Uterus (tissue), 2 donors: ENCODE measurements around the gene IL10RA.
"Not testable (repeated sequence)": the region's sequence is repeated elsewhere in the genome, so short reads cannot be mapped to it uniquely, and the experiment has no call there.

Experiments
- POLR2A ChIP-seq, 2 donors: fragments of 450-650 bp; IDR thresholded peaks; one replicate each; pipeline ENCODE4 v1.6.1; 2016; ENCODE audit warnings: antibody characterized with exemption in 2 of 2, mild to moderate bottlenecking in 1 of 2, moderate library complexity in 1 of 2
- TF ChIP-seq, protein P1 (sequence below), 4 experiments: fragments of 200-600 bp in 2 of 4; fragments of 450-650 bp in 2 of 4; sonication (generic) in 2 of 4; IDR thresholded peaks; one replicate each; pipeline ENCODE4 v1.5.1; 2016 to 2019; ENCODE audit warnings: antibody characterized with exemption in 4 of 4, mild to moderate bottlenecking in 2 of 4, moderate library complexity in 1 of 4

DNA sequence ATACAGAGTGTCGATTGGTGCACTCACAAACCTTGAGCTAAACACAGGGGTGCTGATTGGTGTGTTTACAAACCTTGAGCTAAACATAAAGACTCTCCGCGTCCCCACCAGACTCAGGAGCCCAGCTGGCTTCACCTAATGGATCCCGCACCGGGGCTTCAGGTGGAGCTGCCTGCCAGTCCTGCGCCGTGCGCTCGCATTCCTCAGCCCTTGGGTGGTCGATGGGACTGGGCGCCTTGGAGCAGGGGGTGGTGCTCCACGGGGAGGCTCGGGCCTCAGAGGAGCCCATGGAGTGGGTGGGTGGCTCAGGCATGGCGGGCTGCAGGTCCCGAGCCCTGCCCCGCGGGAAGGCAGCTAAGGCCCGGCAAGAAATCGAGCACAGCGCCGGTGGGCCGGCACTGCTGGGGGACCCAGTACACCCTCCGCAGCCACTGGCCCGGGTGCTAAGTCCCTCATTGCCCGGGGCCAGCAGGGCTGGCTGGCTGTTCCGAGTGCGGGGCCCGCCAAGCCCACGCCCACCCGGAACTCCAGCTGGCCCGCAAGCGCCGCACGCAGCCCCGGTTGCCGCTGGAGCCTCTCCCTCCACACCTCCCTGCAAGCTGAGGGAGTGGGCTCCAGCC, 7.8 kb upstream of the IL10RA start:
- TF ChIP-seq, protein P1, sequence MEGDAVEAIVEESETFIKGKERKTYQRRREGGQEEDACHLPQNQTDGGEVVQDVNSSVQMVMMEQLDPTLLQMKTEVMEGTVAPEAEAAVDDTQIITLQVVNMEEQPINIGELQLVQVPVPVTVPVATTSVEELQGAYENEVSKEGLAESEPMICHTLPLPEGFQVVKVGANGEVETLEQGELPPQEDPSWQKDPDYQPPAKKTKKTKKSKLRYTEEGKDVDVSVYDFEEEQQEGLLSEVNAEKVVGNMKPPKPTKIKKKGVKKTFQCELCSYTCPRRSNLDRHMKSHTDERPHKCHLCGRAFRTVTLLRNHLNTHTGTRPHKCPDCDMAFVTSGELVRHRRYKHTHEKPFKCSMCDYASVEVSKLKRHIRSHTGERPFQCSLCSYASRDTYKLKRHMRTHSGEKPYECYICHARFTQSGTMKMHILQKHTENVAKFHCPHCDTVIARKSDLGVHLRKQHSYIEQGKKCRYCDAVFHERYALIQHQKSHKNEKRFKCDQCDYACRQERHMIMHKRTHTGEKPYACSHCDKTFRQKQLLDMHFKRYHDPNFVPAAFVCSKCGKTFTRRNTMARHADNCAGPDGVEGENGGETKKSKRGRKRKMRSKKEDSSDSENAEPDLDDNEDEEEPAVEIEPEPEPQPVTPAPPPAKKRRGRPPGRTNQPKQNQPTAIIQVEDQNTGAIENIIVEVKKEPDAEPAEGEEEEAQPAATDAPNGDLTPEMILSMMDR (IDR thresholded peaks at IDR 0.05) = not testable (repeated sequence)
- not testable (repeated sequence) for TF ChIP-seq POLR2A (IDR thresholded peaks at IDR 0.05)
